ENCODE results near the gene LRRC74B.

LRRC74B gene, protein sequence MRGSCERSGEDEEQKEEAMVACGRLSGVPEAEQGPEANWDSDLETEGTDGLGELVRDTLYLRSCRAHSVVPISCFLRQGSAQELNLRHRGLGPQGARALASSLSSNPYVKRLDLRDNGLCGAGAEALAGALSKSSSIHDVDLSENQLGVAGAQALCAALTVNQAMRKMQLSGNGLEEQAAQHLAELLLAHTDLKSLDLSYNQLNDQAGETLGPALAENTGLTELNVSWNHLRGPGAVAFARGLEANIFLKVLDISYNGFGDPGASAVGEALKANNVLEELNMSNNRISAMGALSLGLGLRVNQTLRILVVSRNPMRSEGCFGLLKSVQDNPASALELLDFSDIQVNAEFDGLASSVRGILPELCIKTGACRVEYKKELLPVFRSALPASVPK

DNA sequence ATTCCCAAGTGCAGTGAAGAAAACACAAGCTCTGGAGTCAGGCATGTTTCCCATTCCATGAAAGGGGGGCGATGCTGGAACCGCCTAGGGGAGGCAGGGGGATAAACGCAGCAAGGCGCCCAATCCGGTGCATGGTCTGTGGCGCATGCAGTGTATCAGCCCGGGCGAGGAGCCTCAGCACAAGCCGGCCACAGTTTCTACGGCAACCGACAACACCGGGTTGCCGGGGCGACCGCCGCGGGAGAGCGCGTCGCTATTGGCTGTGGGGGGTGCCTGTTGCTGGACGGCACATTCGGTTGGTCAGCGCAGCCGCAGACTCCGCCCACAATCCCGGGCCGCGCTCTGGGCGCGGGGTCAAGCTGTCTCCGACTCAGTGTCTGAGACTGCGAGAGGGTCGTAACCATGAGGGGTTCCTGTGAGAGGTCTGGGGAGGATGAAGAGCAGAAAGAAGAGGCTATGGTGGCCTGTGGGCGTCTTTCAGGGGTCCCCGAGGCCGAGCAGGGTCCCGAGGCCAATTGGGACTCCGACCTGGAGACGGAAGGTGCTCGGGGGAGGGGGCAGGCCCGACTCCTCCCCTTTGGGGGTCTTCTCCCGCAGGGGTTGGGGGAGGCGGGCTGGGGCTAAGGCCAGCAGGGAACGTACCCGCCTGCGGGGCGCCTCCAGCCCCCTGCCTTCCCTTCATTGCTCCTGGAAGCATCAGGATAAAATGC is at the start of gene LRRC74B:
TSS of gene LRRC74B (plus strand) at position 362 of the 710 bp plus-strand sequence. CDS start at position 403, 41 bp downstream.
- peak; percentile 94 for DNase-seq
- Histone ChIP-seq H3K27ac (peak within 1 kb of the TSS; percentile 77), H3K36me3 (no peaks in the 10 kb centered on the region), H3K9me3 (ENCODE audit: severe bottlenecking) (no peaks in the 10 kb centered on the region), H3K4me3 (ENCODE audit: low read depth, low read length) (peak within 1 kb of the TSS; percentile 52), H3K27me3 (ENCODE audit: insufficient read depth, low read depth, severe bottlenecking) (no peaks in the 10 kb centered on the region)
- TF ChIP-seq, protein P1, sequence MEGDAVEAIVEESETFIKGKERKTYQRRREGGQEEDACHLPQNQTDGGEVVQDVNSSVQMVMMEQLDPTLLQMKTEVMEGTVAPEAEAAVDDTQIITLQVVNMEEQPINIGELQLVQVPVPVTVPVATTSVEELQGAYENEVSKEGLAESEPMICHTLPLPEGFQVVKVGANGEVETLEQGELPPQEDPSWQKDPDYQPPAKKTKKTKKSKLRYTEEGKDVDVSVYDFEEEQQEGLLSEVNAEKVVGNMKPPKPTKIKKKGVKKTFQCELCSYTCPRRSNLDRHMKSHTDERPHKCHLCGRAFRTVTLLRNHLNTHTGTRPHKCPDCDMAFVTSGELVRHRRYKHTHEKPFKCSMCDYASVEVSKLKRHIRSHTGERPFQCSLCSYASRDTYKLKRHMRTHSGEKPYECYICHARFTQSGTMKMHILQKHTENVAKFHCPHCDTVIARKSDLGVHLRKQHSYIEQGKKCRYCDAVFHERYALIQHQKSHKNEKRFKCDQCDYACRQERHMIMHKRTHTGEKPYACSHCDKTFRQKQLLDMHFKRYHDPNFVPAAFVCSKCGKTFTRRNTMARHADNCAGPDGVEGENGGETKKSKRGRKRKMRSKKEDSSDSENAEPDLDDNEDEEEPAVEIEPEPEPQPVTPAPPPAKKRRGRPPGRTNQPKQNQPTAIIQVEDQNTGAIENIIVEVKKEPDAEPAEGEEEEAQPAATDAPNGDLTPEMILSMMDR (IDR thresholded peaks at IDR 0.05; ENCODE audit: low read depth, low read length), result no peak

DNA sequence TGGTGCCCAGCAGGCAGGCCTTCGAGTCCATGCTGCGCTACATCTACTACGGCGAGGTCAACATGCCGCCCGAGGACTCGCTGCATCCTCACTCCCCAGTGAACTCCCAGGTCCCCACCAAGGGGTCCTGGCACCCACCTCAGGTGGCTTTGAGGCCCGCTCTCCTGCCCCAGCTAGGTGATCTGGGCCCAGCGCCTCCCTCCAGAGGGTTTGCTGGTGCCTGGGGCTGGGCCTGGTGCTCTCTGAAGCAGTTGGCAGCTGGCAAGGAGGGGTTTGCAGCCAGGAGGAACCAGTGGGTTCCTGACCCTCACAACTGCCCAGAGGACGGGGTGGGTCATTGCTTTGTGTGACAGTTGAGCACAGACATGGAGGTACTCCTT is 49.7 kb upstream of the LRRC74B start:
- no peak overlapping the region for H3K4me3 ChIP-seq (ENCODE audit: low read depth, low read length)
- no peaks in the 10 kb centered on the region for H3K9me3 ChIP-seq (ENCODE audit: severe bottlenecking)
- DNase-seq, result no peak
- peaks cover 67% of the 10 kb centered on the region for H3K36me3 ChIP-seq
- H3K27ac ChIP-seq, result no peak overlapping the region
- TF ChIP-seq, protein P1 (IDR thresholded peaks at IDR 0.05; ENCODE audit: low read depth, low read length), result no peak
- no peaks in the 10 kb centered on the region for H3K27me3 ChIP-seq (ENCODE audit: insufficient read depth, low read depth, severe bottlenecking)

DNA sequence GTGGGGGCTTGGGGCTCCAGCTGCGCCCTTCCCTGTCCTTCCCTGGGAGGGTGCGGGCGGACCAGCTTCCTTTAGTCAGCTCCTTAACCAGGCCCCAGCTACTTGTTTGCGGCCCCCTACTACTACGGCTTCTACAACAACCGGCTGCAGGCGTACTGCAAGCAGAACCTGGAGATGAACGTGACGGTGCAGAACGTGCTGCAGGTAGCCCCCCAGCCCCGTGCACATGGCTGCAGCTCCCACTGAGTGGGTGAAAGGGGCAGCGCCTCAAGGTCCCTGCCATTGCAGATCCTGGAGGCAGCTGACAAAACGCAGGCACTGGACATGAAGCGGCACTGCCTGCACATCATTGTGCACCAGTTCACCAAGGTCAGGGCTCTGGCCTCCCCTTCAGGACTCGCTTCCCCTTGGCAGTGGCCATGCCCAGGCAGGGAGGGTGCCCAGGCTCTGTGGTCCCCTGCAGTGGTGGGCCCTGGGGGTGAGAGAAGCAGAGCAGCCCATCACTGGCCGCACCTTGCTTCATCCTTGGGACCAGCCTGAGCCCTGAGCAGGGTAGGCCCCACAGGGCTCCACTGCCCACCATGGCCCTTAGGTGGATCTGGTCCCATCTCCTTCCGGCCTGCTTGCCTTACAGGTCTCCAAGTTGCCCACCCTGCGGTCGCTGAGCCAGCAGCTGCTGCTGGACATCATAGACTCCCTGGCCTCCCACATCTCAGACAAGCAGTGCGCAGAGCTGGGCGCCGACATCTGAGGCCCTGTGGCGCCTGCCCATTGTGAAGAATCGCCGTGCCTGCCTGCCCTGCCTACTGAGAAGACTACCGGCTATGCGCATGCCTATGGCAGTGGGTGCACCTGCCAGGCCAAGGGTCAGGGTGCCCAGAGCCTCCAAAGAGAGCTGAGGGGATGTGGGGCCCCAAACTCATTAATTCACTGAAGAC is 48.9 kb upstream of the LRRC74B start:
- Histone ChIP-seq H3K4me3 (ENCODE audit: low read depth, low read length) (no peak overlapping the region), H3K36me3 (peaks cover 63% of the 10 kb centered on the region), H3K27ac (no peak overlapping the region), H3K9me3 (ENCODE audit: severe bottlenecking) (no peaks in the 10 kb centered on the region), H3K27me3 (ENCODE audit: insufficient read depth, low read depth, severe bottlenecking) (no peaks in the 10 kb centered on the region)
- DNase-seq, result no peak
- TF ChIP-seq, protein P1 (IDR thresholded peaks at IDR 0.05; ENCODE audit: low read depth, low read length), result no peak

DNA sequence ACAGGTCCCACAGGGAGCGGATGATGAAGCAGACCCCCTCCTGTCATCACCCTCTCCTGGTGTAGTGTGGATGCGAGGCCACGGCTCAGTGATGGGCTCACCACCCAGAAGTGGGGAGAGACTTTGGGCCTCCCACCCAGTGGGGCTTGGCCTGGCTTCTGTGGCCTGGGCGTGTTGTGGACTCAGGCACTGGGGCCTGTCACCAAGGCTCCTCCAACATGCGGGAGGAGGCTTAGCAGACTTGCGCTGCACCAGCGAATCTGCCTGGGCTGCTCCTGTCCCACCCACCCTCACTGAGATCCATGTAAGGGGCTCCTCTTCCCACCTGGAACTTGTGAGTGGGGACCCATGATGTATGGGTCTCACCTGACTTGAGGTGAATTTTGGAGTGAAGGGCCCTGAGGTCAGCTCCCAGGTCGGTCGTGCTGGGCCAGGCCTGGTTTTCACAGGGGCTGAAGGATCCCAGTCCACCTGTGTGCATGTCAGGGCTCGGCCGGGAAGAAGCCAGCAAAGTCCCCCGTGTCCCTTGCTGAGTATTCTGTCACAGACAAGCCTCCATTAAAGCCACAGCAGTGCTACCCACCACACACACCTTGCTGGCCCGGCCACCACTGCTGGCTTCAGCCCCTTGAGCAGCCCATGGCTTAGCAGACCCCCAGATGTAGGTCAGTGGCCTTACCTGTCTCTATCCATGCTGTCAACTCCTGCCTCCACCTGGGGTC is 48.0 kb upstream of the LRRC74B start:
- DNase-seq, result no peak
- H3K27me3 ChIP-seq (ENCODE audit: insufficient read depth, low read depth, severe bottlenecking), result no peaks in the 10 kb centered on the region
- H3K4me3 ChIP-seq (ENCODE audit: low read depth, low read length), result no peak overlapping the region
- TF ChIP-seq, protein P1 (IDR thresholded peaks at IDR 0.05; ENCODE audit: low read depth, low read length), result no peak
- peaks cover 55% of the 10 kb centered on the region for H3K36me3 ChIP-seq
- H3K27ac ChIP-seq, result no peak overlapping the region
- H3K9me3 ChIP-seq (ENCODE audit: severe bottlenecking), result no peaks in the 10 kb centered on the region
